HG03139 (cell line): ENCODE results near the gene UGT2A2.
"Not testable (repeated sequence)": the region's sequence is repeated elsewhere in the genome, so short reads cannot be mapped to it uniquely, and the experiment has no call there.

ENCODE experiments used
- ATAC-seq: cut with Tn5 transposase; IDR thresholded peaks from one replicate; pipeline ENCODE4 v1.9.1; 2021; ENCODE audit not compliant: unreplicated experiment

Gene UGT2A2

GRCh38 chr4:69639542-69639941 is at the start of gene UGT2A2:
Gene UGT2A2, minus strand, starts transcription at chr4:69639642. Its CDS starts 2 bp downstream, at chr4:69639640.
- ATAC-seq, result no peak

GRCh38 chr4:69684804-69685203 is 45.4 kb upstream of the UGT2A2 start:
- no peak for ATAC-seq

GRCh38 chr4:69668680-69669079 is 29.2 kb upstream of the UGT2A2 start:
- ATAC-seq, result no peak

- ATAC-seq, result not testable (repeated sequence)
Observed at GRCh38 chr4:69664009-69664408, 24.6 kb upstream of the UGT2A2 start.

GRCh38 chr4:69661130-69661803 is 21.8 kb upstream of the UGT2A2 start:
- not testable (repeated sequence) for ATAC-seq

GRCh38 chr4:69658133-69658532 is 18.7 kb upstream of the UGT2A2 start:
- no peak for ATAC-seq

- no peak for ATAC-seq
Observed at GRCh38 chr4:69656653-69657158, 17.3 kb upstream of the UGT2A2 start.

- no peak for ATAC-seq
Observed at GRCh38 chr4:69653147-69653546, 13.7 kb upstream of the UGT2A2 start, which contains the start of gene UGT2A1. Gene UGT2A1, minus strand, starts transcription at chr4:69653247. Its CDS starts 5,603 bp downstream, at chr4:69647644.

GRCh38 chr4:69650872-69651271 is 11.4 kb upstream of the UGT2A2 start:
- no peak for ATAC-seq

- ATAC-seq, result no peak
Observed at GRCh38 chr4:69649629-69650028, 10.2 kb upstream of the UGT2A2 start.

GRCh38 chr4:69649207-69649606 is 9.8 kb upstream of the UGT2A2 start:
- ATAC-seq, result no peak

GRCh38 chr4:69642961-69643360 is 3.5 kb upstream of the UGT2A2 start:
- no peak for ATAC-seq

- ATAC-seq, result no peak
Observed at GRCh38 chr4:69640289-69640688, 847 bp upstream of the UGT2A2 start.

GRCh38 chr4:69617083-69617694 is 22.3 kb downstream of the UGT2A2 start:
- no peak for ATAC-seq

- no peak for ATAC-seq
Observed at GRCh38 chr4:69610484-69610883, 29.0 kb downstream of the UGT2A2 start.

- no peak for ATAC-seq
Observed at GRCh38 chr4:69601065-69601464, 38.4 kb downstream of the UGT2A2 start.

GRCh38 chr4:69600013-69600412 is 39.4 kb downstream of the UGT2A2 start:
- ATAC-seq, result no peak

GRCh38 chr4:69594382-69594781 is 45.1 kb downstream of the UGT2A2 start:
- no peak for ATAC-seq

GRCh38 chr4:69591364-69591763 is 48.1 kb downstream of the UGT2A2 start:
- ATAC-seq, result no peak

- ATAC-seq, result no peak
Observed at GRCh38 chr4:69589884-69590283, 49.6 kb downstream of the UGT2A2 start.

GRCh38 chr4:69584135-69584534 is 55.3 kb downstream of the UGT2A2 start:
- ATAC-seq, result no peak

GRCh38 chr4:69583543-69583942 is 55.9 kb downstream of the UGT2A2 start:
- ATAC-seq, result no peak
